ENCODE data around the gene MRM3.
A peak's percentile ranks its signal among the peaks of the same experiment; 100 is the strongest.
"Not testable (repeated sequence)": the region's sequence is repeated elsewhere in the genome, so short reads cannot be mapped to it uniquely, and the experiment has no call there.

The MRM3 gene
- total RNA-seq: 22.5 to 28.1 (median 24.6) reads per million in 4 donors

DNA sequence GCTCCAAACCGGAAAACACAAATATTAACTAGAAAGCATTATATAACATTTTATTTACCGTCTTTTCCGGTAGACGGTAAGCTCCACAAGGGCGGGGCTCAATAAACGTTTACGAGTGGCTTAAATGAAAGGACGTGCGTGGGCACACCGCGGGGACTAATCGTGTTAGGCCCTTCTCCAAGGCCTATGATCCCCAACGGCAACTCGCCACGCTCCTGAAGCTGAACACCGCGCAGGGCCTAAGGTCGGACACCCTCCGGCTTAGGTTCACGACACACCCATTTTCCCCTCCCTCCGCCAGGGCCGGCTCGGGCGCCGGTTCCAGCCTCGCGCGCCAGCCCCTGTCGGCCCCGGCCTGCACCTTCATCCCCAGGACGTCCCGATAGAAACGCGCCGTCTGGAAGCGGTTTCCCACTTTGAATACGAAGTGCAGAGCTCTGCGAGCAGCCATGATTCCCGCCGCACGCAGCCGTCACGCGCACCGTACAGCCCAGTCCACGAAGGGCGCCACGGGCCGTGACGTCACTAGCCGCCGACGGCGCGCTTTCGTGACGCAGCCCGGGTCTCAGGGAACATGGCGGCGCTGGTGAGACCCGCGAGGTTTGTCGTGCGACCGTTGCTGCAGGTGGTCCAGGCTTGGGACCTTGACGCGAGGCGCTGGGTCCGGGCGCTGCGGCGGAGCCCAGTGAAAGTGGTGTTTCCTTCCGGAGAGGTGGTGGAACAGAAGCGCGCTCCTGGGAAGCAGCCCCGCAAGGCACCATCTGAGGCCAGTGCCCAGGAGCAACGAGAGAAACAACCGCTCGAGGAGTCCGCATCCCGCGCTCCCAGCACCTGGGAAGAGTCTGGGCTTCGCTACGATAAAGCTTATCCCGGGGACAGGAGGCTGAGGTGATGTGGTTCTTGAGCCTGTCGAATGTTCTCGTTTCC, at the start of gene MRM3, which contains the start of gene GLOD4:
TSS of gene MRM3 (plus strand) at position 549 of the 927 bp plus-strand sequence. CDS start at position 575, 26 bp downstream.
TSS of gene GLOD4 (minus strand) at position 476 of the 927 bp plus-strand sequence. CDS start at position 451, 25 bp downstream.
- DNase-seq: peak; percentile 87 to 94 (median 91)

GRCh38 chr17:732902-733720, 49.0 kb upstream of the MRM3 start:
- DNase-seq: peak in 1 of 5 donors; percentile 30

DNA sequence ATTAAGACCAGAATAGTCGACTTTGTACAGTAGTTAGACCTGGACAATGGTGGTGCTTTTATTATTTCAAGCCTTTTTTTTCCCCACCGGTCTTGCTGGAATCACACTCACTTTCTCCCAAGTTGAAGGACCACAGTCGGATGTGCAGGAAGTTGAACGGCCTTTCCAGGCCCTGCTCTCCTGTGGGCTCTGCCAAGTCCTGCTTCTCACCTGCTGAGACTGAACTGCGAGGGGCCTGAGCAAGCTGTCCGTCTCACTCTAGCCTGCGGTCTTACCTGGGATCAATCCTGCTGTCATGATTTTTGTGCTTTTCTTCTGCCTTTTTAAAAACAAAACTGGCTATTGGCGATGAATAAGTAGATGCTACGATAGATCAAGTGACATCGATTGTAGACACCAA, 48.4 kb upstream of the MRM3 start:
- no peak for DNase-seq

DNA sequence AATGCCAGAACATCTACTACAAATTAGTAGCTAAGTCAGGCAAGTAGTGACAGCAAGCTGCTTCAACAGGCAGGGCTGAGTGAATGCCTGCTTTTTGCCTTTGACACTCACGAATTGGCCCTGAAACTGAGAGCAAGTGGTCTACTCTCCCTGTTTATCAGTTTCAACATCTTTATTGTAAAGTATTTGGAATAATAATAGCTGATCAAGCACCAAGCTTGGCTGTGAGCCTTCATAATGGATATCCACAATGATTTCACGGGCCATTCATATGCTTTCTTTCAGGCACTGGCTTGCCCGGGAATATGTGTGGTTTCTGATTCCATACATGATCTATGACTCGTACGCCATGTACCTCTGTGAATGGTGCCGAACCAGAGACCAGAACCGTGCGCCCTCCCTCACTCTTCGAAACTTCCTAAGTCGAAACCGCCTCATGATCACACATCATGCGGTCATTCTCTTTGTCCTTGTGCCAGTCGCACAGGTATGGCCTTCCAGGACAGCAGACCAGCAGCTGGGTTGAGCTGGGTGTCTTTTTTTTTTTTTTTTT, 44.5 kb upstream of the MRM3 start:
- DNase-seq: no peak

GRCh38 chr17:740240-741017, 41.7 kb upstream of the MRM3 start:
- peak in 1 of 5 donors; percentile 52 for DNase-seq

- no peak for DNase-seq
Observed at GRCh38 chr17:742147-742793, 39.9 kb upstream of the MRM3 start.

DNA sequence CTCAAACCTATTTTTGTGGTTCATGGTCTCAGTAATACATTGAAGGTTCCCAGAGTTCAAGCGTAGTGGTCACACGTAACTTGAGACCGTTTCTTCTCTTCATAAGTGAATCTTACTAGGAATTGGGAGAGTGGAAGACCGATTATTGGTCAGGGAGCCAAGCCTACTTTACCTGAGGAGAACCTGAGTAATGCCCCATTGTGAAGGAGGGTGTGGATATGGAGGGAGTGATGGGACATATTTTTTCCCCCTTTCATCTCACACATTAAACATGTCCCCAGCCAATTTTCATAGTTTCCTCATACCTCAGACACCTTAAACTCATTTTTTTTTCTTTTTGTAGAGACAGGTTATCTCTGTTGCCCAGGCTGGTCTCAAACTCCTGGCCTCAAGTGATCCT, 39.0 kb upstream of the MRM3 start:
- no peak for DNase-seq

- no peak for DNase-seq
Observed at GRCh38 chr17:744937-745336, 37.2 kb upstream of the MRM3 start.

DNA sequence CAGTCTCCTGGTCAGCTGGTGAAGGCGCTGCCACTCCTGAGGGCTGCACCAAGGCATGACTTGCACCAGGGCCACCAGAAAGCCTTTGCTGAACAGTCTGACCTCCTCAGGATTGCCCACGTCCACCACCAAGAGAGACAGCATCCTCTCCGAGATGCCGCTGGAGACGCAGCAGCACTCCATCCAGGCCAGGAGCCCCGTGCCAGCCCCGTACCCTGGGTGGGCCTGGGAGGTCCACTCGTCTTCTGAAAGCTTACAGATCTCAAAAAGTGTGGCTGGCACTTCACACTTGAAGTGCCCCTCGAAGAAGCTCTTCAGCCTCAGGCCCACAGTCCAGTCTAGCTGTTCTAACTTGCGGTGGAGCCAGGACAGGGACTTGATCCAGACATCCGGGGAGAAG, 36.7 kb upstream of the MRM3 start:
- DNase-seq: no peak

DNA sequence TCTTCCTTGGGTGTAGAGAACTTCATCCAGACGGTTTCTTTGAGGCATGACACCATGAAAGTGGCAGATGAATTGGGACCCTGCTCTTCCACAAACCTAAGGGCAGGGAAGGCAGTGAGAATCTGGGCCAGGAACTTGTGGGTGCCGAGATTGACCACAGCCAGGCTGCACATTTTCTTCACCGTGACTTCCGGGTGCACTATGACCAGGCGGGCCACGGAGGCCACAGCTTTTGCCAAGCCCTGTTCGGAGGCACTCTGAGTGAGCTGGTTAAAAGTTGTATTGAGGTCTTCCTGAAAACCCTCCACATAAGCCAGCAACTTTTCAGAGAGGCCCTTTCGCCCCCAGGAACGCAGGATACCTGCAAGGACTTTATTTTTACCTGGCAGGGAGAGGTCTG, 36.0 kb upstream of the MRM3 start:
- DNase-seq: no peak

DNA sequence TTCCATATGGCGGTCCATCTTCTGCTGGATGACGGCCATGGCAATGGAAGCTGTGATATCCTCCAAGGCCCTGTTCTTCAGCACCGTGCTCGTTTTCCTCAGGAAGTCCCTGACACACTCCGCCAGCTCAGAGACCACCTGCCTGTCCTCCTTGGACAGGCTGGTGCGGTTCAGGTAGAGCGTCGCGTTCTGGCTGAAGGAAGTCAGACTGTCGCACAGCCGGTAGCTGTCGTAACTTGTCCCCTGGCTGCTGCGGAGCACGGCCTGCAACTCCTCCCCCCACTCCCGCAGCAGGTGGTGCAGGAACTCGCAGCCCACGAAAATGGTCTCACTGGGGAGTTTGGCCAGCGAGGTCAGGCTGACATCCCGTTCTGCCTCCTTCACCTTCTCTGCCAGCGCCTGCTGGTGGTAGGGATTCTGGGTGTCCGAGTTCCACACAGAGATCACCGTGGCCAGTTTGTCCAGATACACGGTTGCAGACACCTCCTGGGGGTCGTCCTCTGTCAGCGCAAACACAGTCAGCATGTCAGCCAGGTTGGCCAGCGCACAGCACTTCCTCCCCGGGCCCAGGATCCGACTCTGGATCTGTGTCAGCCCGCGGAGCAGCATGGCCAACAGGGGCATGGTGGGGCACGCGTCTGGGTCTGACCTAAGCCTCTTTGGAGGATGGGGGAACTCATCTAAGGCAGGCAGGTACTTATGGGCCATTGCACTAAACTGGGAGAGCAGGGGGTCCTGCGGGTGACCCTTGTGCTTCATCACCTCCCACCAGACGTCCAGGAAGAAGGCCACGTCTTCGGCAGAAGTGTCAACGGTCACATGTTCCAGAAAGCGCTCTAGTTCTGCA, 35.1 kb upstream of the MRM3 start:
- DNase-seq: no peak

DNA sequence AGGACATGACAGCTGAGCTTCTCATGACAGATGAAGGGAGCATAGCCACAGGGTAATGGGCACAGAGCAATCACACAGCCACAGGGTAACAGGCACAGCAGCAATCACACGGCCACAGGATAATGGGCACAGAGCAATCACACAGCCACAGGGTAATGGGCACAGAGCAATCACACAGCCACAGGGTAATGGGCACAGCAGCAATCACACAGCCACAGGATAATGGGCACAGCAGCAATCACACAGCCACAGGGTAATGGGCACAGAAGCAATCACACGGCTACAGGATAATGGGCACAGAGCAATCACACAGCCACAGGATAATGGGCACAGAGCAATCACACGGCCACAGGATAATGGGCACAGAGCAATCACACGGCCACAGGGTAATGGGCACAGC, 33.5 kb upstream of the MRM3 start:
- not testable (repeated sequence) for DNase-seq

GRCh38 chr17:749359-749758, 32.8 kb upstream of the MRM3 start:
- DNase-seq: not testable (repeated sequence)

DNA sequence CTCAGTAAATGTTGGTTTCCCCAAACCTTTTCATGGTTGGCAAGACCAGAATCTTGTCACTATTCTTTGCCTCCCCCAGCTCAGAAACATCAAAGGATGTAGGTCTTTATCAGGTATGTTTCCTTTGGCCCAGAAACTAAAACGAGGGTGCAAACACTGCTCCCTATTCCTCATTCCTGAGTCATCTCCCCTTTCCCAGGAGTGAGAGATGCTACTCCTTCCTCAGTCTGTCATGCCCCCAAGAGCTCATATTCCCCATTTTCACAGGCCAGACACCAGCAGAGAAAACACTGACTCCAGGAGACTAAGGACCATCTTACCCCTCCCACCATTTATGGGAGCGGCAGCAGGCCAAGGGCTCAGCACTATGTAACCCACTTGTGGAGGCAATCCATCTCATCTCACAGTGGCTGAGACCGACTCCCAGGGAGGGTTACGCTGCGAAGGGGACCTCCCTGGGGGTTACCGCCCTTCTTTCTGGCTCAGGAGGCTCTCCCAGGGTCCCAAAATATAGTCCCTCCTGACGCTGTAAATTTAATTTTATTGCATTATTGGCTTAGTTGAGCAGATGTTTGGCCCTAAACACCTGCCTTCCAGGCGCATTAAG, 31.6 kb upstream of the MRM3 start:
- DNase-seq: no peak

DNA sequence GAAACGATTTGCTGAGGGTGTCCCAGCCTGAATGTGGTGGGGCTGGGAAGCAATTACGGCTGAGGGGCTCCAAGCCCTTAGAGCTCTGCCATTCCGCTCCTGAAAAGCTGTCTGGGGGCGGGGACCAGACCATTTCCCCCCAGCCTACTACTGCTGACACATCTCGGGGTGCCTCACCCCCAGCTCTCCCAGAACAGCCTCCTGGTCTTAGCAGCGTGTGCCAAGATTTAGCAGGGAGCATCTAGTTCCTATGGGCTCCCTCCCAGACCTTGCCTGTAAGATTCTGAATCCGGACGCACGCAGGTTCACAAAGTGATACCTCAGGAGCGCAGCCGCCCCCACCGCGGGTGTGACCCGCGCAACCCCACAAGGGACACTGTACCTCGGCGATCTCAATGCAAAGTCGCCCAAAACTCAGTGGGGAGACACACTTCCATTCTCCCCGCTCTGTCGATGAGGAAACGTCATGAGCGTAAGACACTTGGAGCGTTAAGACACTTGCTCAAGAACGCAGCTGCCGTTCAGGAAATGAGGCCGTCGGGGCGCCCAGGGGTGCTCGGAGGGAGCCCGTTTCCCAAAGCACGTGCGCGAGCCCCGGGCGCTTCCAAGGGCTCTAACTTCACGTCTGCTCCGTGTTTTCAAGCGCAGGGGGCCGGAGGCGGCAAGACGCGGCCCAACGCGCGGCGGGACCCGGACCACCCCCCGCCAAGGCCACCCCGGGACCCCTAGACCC, 30.7 kb upstream of the MRM3 start:
- peak; percentile 11 to 68 (median 39) for DNase-seq

- peak; percentile 90 to 96 (median 93) for DNase-seq
Observed at GRCh38 chr17:752002-752619, 30.0 kb upstream of the MRM3 start, which contains the start of gene GEMIN4. TSS of gene GEMIN4 (minus strand) at chr17:752264. CDS start at chr17:752142, 122 bp downstream.

DNA sequence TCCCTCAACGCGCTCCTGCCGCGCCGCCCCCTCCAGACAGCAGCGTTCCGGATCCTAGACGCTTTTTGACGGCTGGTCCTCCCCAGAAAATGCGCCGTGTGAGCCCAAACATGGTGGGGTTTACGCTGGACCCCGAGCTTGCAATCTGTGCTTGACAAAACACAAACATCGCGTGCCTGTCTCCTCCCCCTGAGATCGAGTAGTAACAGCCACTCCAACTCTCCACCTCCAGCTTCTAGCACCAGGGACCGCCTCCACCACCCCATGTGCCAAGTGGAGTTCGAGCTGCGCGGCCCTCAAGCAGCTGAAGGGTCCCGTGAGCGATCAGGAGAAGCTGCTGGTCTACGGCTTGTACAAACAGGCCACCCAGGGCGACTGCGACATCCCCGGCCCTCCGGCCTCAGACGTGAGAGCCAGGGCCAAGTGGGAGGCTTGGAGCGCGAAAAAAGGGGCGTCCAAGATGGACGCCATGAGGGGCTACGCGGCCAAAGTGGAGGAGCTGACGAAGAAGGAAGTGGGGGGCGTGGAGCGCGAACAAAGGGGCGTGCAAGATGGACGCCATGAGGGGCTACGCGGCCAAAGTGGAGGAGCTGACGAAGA, 29.4 kb upstream of the MRM3 start:
- DNase-seq: no peak

DNA sequence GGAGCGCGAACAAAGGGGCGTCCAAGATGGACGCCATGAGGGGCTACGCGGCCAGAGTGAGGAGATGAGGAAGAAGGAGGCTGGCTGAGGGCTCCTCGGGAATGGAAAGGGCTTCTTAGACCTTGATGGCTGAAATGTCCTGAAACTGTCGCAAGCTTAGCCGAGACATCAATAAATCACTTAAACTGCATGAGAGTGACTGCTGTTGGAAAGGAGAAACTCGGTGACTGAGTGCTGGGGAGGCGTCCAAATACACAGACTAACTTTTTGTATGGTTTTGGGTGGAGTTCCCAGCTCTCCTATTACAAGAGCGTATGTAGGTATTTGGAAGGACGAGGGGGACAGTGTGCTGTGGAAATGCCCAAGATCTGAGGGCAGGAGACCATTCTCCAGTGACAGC, 28.7 kb upstream of the MRM3 start:
- DNase-seq: no peak
